Suprapubic skin (tissue), 4 donors: ENCODE results near the gene RBM47. TPM values are rescaled to one million over a fixed set of nuclear protein-coding genes. Genes with fewer than 3 reads are reported as not detected.

Experiments
- DNase-seq, 2 donors: peaks; one replicate each; pipeline ENCODE4 v3.0.0-alpha.2; 2019; ENCODE audit warnings: low spot score in 2 of 2
- H3K27ac ChIP-seq: fragments of 200-600 bp; sonication (generic); one replicate; pipeline ENCODE4 v1.5.1; 2019
- H3K27me3 ChIP-seq: fragments of 200-600 bp; sonication (generic); one replicate; pipeline ENCODE4 v1.5.1; 2019
- H3K36me3 ChIP-seq: fragments of 200-600 bp; sonication (generic); one replicate; pipeline ENCODE4 v1.5.1; 2019
- H3K4me1 ChIP-seq: fragments of 200-600 bp; sonication (generic); one replicate; pipeline ENCODE4 v1.5.1; 2019
- H3K4me3 ChIP-seq: fragments of 200-600 bp; sonication (generic); one replicate; pipeline ENCODE4 v1.5.1; 2019; ENCODE audit warnings: mild to moderate bottlenecking
- H3K9me3 ChIP-seq: fragments of 200-600 bp; sonication (generic); one replicate; pipeline ENCODE4 v1.5.1; 2019
- CTCF ChIP-seq, 2 donors: fragments of 200-600 bp in 1 of 2; fragments of 450-650 bp in 1 of 2; sonication (generic) in 1 of 2; IDR thresholded peaks; one replicate each; pipeline ENCODE4 v1.5.1; 2016 to 2019; ENCODE audit warnings: antibody characterized with exemption in 2 of 2, mild to moderate bottlenecking in 1 of 2, moderate library complexity in 1 of 2
- EP300 ChIP-seq: sonication (generic); formaldehyde crosslinking; IDR thresholded peaks from one replicate; pipeline ENCODE4 v1.6.1; 2017; ENCODE audit warnings: antibody characterized with exemption
- POLR2A ChIP-seq, 2 donors: fragments of 450-650 bp; IDR thresholded peaks; one replicate each; pipeline ENCODE4 v1.6.1; 2017; ENCODE audit warnings: antibody characterized with exemption in 2 of 2, mild to moderate bottlenecking in 2 of 2, moderate library complexity in 2 of 2
- POLR2AphosphoS5 ChIP-seq, 3 donors: sonication (generic); formaldehyde crosslinking; IDR thresholded peaks; one replicate each; pipeline ENCODE4 v1.6.1; 2017; ENCODE audit warnings: antibody characterized with exemption in 3 of 3
- WGBS: methylation state at CpG from one replicate; pipeline ENCODE4 v1.1.5; 2018; 5-methylcytosine and 5-hydroxymethylcytosine counted together
- total RNA-seq, 4 donors: library from RNA; depleted of rRNA; stranded (reverse); fragments of >200 nt; gene quantifications; one replicate each; pipeline ENCODE4 v1.1.0, GENCODE V29; 2016

The RBM47 gene
- total RNA-seq, 4 donors from 2014 or later = 40.2 to 286 (median 47.4) TPM

- TF ChIP-seq EP300 (no peak), POLR2AphosphoS5 (IDR thresholded peaks at IDR 0.05) (no peak), POLR2A (IDR thresholded peaks at IDR 0.05) (no peak), CTCF (IDR thresholded peaks at IDR 0.05) (no peak)
- WGBS = 96% methylated on average over 10 of the region's 10 CpGs
- H3K27ac ChIP-seq = no peak overlapping the region
Observed at GRCh38 chr4:40600850-40601249, 28.8 kb downstream of the RBM47 start.

GRCh38 chr4:40599431-40599830 is 30.2 kb downstream of the RBM47 start:
- Histone ChIP-seq H3K27me3 (no peaks in the 10 kb centered on the region), H3K9me3 (no peaks in the 10 kb centered on the region), H3K36me3 (no peaks in the 10 kb centered on the region), H3K4me3 (no peak overlapping the region), H3K4me1 (peaks cover 5% of the 10 kb centered on the region), H3K27ac (no peak overlapping the region)
- TF ChIP-seq EP300 = no peak
- 75% methylated on average over 2 of the region's 2 CpGs for WGBS
- no peak for DNase-seq

More at GRCh38 chr4:40600850-40601249, 28.8 kb downstream of the RBM47 start:
- H3K27me3 ChIP-seq = no peaks in the 10 kb centered on the region
- DNase-seq = no peak
- H3K4me3 ChIP-seq = no peak overlapping the region
- no peaks in the 10 kb centered on the region for H3K36me3 ChIP-seq
- no peaks in the 10 kb centered on the region for H3K4me1 ChIP-seq
- no peaks in the 10 kb centered on the region for H3K9me3 ChIP-seq

- WGBS = 65% methylated on average over 4 of the region's 4 CpGs
- DNase-seq = no peak
Observed at GRCh38 chr4:40596522-40596921, 33.1 kb downstream of the RBM47 start.

GRCh38 chr4:40595981-40596380 is 33.7 kb downstream of the RBM47 start:
- peaks cover 4% of the 10 kb centered on the region for H3K36me3 ChIP-seq
- WGBS = 87% methylated on average over 5 of the region's 5 CpGs
- no peak for TF ChIP-seq EP300
- TF ChIP-seq POLR2AphosphoS5 (IDR thresholded peaks at IDR 0.05) = no peak
- no peak for TF ChIP-seq POLR2A (IDR thresholded peaks at IDR 0.05)
- no peak for TF ChIP-seq CTCF (IDR thresholded peaks at IDR 0.05)
- no peak overlapping the region for H3K27ac ChIP-seq
- DNase-seq = no peak
- no peak overlapping the region for H3K4me3 ChIP-seq
- H3K4me1 ChIP-seq = peaks cover 5% of the 10 kb centered on the region
- no peaks in the 10 kb centered on the region for H3K27me3 ChIP-seq
- H3K9me3 ChIP-seq = no peaks in the 10 kb centered on the region

More at GRCh38 chr4:40596522-40596921, 33.1 kb downstream of the RBM47 start:
- Histone ChIP-seq H3K4me3 (no peak overlapping the region), H3K27me3 (no peaks in the 10 kb centered on the region), H3K36me3 (peaks cover 1% of the 10 kb centered on the region), H3K27ac (no peak overlapping the region), H3K9me3 (no peaks in the 10 kb centered on the region), H3K4me1 (peaks cover 5% of the 10 kb centered on the region)
- no peak for TF ChIP-seq EP300
- TF ChIP-seq CTCF (IDR thresholded peaks at IDR 0.05) = no peak
- TF ChIP-seq POLR2AphosphoS5 (IDR thresholded peaks at IDR 0.05) = no peak
- TF ChIP-seq POLR2A (IDR thresholded peaks at IDR 0.05) = no peak

DNA sequence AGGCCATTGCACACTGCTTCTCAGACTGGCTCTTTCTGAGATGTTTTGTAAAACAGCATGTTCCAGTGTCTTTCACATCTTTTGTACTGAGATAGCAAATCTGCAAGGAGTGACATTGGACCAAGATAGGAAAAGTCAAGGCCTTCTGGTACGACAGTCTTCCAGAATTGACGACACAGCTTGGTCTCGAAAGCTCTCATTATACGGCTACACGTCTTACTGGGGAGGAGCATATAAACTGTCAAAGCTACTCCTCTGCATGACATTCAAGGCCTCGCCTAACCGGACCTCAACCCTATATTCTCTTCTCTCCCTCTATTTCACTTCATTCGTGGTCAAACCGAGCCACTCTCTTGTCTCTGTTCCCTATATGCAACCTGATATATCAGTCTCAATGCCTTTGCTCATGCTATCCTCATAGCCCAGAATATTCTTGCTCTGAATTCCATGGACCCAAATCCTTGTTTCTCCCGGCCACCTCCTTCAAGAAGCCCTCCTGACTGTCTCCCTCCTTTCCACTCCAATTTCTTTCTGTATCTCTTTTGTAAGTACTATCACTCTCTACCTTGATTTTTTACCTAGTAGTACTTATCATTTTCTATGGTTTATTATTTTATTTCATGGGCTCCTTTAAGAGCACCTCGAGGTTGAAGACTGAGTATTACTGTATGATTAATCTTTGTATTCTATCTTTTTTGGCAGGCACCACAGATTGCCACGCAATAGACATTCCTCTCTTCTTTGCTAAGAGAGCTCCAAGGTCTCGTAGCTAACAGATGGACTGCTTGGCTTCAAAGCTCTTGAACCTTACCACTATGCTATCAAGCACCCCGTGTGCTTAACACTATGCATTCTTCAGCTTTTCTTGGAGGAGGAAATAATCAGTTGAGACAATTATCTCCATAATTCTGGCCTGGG is 35.1 kb downstream of the RBM47 start:
- DNase-seq = no peak
- no peaks in the 10 kb centered on the region for H3K27me3 ChIP-seq
- H3K27ac ChIP-seq = no peak overlapping the region
- 76% methylated on average over 14 of the region's 14 CpGs for WGBS
- H3K4me3 ChIP-seq = no peak overlapping the region
- H3K4me1 ChIP-seq = peaks cover 5% of the 10 kb centered on the region
- TF ChIP-seq CTCF (IDR thresholded peaks at IDR 0.05) (no peak), POLR2A (IDR thresholded peaks at IDR 0.05) (no peak), EP300 (no peak), POLR2AphosphoS5 (IDR thresholded peaks at IDR 0.05) (no peak)
- peaks cover 4% of the 10 kb centered on the region for H3K36me3 ChIP-seq
- no peaks in the 10 kb centered on the region for H3K9me3 ChIP-seq
